GM21381 (cell line): ENCODE measurements around the gene PERM1.
"Not testable (repeated sequence)": the region's sequence is repeated elsewhere in the genome, so short reads cannot be mapped to it uniquely, and the experiment has no call there.

Source experiments
- ATAC-seq: cut with Tn5 transposase; IDR thresholded peaks from one replicate; pipeline ENCODE4 v1.9.1; 2021; ENCODE audit warnings: mild to moderate bottlenecking, moderate library complexity; ENCODE audit not compliant: unreplicated experiment

PERM1 gene, protein sequence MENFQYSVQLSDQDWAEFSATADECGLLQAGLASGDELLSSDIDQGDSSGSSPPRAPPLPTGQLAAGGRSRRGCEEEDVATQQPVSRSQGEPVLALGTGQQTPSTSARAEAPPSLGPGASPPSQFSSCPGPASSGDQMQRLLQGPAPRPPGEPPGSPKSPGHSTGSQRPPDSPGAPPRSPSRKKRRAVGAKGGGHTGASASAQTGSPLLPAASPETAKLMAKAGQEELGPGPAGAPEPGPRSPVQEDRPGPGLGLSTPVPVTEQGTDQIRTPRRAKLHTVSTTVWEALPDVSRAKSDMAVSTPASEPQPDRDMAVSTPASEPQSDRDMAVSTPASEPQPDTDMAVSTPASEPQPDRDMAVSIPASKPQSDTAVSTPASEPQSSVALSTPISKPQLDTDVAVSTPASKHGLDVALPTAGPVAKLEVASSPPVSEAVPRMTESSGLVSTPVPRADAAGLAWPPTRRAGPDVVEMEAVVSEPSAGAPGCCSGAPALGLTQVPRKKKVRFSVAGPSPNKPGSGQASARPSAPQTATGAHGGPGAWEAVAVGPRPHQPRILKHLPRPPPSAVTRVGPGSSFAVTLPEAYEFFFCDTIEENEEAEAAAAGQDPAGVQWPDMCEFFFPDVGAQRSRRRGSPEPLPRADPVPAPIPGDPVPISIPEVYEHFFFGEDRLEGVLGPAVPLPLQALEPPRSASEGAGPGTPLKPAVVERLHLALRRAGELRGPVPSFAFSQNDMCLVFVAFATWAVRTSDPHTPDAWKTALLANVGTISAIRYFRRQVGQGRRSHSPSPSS

DNA sequence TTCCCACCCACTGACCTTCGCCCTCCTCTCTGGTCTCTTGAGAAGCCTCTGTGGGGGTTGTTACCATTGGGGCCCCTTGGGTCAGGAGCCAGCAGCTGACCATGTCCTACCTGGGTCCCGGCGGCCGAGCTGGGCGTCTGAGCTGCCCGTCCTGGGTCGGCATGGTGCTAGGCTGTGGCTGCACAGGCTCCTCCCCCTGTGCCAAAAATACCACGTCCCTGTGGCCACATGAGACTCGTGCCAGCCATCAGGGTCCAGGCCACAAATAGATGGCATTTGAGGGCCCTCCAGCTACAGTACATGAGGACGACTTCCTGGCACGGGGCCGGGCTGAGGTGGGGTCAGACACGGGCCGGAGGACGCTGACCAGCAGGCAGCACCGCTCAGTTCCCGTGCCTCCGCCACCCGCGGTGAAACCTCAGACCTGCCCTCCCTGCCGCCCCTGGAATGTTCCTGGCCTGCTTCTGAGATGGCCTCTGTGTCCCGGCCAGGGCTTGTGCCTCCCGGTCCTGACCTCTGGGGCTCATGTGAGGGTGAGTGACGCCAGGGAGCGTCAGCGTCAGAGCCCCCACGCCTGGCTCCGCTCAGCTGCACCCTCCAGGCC is at the start of gene PERM1:
Gene PERM1, minus strand, starts transcription at position 139 of the 604 bp plus-strand sequence. CDS start 1,064 bp downstream, outside the sequence.
- no peak for ATAC-seq

DNA sequence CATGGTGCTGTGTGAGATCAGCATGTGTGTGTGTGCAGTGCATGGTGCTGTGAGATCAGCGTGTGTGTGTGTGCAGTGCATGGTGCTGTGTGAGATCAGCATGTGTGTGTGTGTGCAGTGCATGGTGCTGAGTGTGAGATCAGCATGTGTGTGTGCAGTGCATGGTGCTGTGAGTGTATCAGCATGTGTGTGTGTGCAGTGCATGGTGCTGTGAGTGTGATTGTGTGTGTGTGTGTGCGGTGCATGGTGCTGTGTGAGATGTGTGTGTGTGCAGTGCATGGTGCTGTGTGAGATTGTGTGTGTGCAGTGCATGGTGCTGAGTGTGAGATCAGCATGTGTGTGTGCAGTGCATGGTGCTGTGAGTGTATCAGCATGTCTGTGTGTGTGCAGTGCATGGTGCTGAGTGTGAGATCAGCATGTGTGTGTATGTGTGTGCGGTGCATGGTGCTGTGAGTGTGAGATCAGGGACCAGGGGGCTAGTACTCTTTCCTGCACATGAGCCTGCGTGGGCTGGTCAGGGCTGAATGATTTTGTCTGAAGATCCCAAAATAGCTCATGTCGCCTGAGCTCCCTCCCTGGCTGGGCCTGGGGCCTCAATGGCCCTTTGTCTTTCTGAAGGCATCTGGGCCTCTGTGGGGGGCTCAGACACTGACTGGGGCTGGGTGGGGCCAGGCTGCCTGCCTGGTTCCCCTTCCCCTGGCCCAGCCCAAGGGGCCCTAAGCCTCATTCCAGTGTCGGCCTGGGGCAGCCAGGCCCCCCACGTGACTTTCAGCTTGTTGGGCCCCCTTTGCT is 49.2 kb upstream of the PERM1 start:
- ATAC-seq = not testable (repeated sequence)

GRCh38 chr1:1027791-1028190 is 45.9 kb upstream of the PERM1 start:
- ATAC-seq = no peak

DNA sequence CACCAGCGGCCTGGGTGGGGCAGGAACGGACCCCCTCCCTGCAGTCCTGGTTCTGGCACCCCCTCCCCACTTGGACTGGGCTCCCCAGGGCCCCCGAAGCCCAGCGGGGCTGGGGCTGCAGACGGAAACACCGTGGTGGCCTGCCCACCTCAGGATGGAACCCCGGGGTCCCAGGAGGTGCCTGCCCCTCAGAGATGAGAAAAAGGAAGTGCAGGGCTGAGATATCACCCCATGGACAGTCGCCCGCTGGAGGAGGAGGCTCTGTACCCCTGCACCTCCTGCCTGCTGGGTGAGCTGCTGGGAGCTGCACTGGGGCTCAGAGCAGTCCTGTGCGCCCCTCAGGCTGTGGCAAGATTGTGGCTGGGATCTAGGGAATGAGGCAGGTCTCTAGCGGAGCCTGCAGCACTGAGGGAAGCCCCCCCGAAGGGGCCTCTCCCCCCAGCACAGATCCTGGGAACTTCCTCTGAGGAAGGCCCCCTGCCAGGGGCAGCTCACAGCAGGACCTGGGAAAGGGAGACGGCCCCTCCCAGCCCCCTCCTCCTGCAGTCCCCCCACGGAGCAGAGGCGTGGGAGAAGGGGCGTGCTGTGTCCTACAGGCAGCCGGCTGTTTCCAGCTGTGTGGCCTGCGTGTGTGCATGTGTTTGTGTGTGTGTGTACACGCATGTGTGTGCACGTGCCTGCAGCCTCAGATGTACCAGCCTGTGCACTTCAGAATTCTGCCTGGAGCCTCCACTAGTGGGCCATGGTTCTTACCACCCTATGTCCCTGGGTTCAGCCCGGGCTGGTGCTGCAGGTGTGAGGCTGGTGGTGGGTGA is 44.9 kb upstream of the PERM1 start:
- no peak for ATAC-seq

GRCh38 chr1:1025730-1026129 is 43.8 kb upstream of the PERM1 start:
- ATAC-seq = no peak

GRCh38 chr1:1024771-1025699 is 43.1 kb upstream of the PERM1 start:
- ATAC-seq = no peak

- ATAC-seq = no peak
Measured at GRCh38 chr1:1024149-1024770, 42.4 kb upstream of the PERM1 start.

- ATAC-seq = no peak
Measured at GRCh38 chr1:1023700-1024099, 41.8 kb upstream of the PERM1 start.

- ATAC-seq = no peak
Measured at GRCh38 chr1:1022302-1023009, 40.6 kb upstream of the PERM1 start.

GRCh38 chr1:1021920-1022259 is 40.0 kb upstream of the PERM1 start:
- no peak for ATAC-seq

GRCh38 chr1:1021010-1021919 is 39.4 kb upstream of the PERM1 start:
- no peak for ATAC-seq

DNA sequence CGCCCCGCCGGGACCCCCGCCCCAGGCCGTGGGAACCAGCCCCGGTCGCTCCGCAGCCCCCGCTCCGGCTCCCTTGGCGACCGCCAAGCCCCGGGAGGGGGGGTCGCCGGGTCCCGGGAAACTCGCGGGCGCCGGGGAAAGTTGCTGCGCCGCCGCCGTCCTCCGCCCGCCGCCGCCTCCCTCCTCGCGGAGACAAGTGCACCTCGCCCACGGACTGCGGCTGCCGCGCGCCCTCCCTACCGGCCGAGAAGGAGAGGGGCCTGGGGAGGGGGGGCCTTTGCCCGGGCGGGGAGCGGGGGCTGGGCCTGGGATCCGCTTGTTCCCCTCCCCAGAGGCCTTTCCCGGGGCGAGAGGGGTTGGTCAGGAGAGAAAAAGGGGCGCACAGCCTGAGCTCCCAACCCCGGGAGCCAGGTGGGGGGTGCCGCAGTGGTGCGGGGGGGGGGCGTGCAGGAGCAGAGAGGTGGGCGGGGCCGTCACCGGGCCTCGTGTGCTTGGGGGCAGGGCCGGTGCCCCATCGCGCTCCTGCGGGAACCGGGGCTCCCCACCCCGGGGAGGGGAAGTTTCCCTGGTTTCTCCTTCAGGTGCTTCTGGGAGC is 38.6 kb upstream of the PERM1 start:
- ATAC-seq = peak; percentile 4

DNA sequence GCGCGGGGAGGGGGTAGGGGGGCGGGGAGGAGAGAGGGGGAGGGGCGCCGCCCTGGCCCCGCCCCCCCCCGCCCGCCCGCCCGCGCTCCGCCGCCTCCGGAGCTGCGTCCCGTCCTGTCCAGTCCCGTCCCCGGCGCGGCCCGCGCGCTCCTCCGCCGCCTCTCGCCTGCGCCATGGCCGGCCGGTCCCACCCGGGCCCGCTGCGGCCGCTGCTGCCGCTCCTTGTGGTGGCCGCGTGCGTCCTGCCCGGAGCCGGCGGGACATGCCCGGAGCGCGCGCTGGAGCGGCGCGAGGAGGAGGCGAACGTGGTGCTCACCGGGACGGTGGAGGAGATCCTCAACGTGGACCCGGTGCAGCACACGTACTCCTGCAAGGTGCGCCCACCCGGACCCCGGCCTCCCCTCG is 38.1 kb upstream of the PERM1 start, which contains the start of gene AGRN:
Gene AGRN, plus strand, starts transcription at position 121 of the 405 bp plus-strand sequence. Its CDS starts 53 bp downstream, at position 174.
- ATAC-seq = peak; percentile 41

DNA sequence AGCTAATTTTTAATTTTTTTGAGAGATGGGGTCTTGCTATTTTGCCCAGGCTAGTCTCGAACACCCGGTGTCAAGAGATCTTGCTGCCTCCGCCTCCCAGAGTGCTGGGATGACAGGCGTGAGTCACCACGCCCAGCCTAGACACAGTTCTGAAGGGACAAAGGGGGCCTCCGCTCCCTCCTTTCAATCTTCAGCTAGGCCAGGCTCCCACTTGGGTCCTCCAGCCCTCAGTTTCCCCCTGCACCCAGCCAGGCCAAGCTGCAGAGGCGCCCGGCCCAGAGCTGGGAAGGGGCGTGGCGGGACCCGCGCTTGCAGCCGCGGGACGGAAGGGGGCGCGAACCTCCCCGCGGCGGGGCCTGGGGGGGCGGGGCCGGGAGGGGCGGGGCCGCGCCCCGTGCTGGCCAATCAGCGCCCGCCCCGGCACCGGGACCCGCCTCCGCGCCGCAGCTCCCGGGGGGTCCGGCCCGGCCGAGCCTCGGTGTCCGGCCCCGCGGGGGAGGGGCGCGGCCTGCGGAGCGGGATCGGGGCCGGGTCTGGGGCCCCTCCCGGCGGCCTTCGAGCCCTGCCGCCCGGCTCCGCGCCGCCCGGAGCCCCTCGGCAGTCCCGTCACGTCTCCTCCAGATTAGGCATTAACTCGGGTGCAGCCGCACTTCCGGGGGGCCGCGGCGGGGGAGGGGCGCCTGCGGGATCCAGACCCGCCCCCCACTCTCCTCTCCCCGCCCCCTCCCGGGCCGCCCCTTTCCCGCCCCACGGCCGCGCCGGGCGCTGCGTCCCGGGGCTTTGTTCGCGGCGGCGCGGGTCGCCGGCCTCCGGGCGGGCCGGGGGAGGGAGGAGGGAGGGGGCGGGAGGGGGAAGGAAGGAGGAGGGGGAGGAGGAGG is 37.5 kb upstream of the PERM1 start:
- peak; percentile 65 for ATAC-seq

DNA sequence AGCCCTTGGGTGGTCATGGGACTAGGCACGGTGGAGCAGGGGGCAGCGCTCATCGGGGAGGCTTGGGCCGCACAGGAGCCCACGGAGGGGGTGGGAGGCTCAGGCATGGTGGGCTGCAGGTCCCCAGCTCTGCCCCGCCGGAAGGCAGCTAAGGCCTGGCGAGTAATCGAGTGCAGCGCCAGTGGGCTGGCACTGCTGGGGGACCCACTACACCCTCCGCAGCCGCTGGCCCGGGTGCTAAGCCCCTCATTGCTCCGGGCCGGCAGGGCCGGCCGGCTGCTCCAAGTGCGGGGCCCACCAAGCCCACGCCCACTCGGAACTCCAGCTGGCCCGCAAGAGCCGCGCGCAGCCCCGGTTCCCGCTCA is 36.4 kb upstream of the PERM1 start:
- not testable (repeated sequence) for ATAC-seq
